Astrocyte (in vitro differentiated cells and primary cell): ENCODE data around the gene ALX1. TPM values are rescaled to one million over a fixed set of nuclear protein-coding genes. Genes with fewer than 3 reads are reported as not detected.

Experiments
- DNase-seq: peaks from one replicate; pipeline ENCODE4 v3.0.0-alpha.2; 2010; ENCODE audit warnings: low read depth
- FAIRE-seq: peaks from 2 replicates; lab custom pipeline; 2011; peaks lifted over from hg19 to GRCh38; lab: Jason Lieb, UNC
- H2AFZ ChIP-seq: 2 replicates; pipeline ENCODE4 v1.6.0; 2012; ENCODE audit warnings: low read depth, low read length, inconsistent platforms
- H3K27ac ChIP-seq: 2 replicates; pipeline ENCODE4 v1.5.1; 2011; ENCODE audit warnings: low read depth, low read length, inconsistent platforms
- H3K27me3 ChIP-seq: 2 replicates; pipeline ENCODE4 v1.6.0; 2011; ENCODE audit warnings: low read length, inconsistent platforms; ENCODE audit not compliant: insufficient read depth
- H3K36me3 ChIP-seq: 2 replicates; pipeline ENCODE4 v1.5.1; 2011; ENCODE audit warnings: low read length, inconsistent platforms; ENCODE audit not compliant: insufficient read depth
- H3K4me1 ChIP-seq: 2 replicates; pipeline ENCODE4 v1.5.1; 2011; ENCODE audit warnings: low read length, inconsistent platforms; ENCODE audit not compliant: insufficient read depth
- H3K4me2 ChIP-seq: 2 replicates; pipeline ENCODE4 v1.6.0; 2012; ENCODE audit warnings: low read length, inconsistent platforms
- H3K4me3 ChIP-seq: 2 replicates; pipeline ENCODE4 v1.5.1; 2011; ENCODE audit warnings: low read depth, mild to moderate bottlenecking, low read length, inconsistent platforms; ENCODE audit not compliant: insufficient read depth
- H3K79me2 ChIP-seq: 2 replicates; pipeline ENCODE4 v1.6.0; 2012; ENCODE audit warnings: mild to moderate bottlenecking, low read length, inconsistent platforms; ENCODE audit not compliant: insufficient read depth
- H3K9ac ChIP-seq: 2 replicates; pipeline ENCODE4 v1.6.0; 2012; ENCODE audit warnings: mild to moderate bottlenecking, low read length, inconsistent platforms
- H3K9me3 ChIP-seq: 2 replicates; pipeline ENCODE4 v1.5.1; 2012; ENCODE audit warnings: low read depth, mild to moderate bottlenecking, low read length, inconsistent platforms; ENCODE audit not compliant: insufficient read depth
- H4K20me1 ChIP-seq: 2 replicates; pipeline ENCODE4 v1.6.0; 2012; ENCODE audit warnings: low read length, inconsistent platforms; ENCODE audit not compliant: insufficient read depth
- H3K27ac Mint-ChIP-seq: one replicate; pipeline ENCODE4 v1.8.0; 2021; ENCODE audit warnings: mild to moderate bottlenecking, mixed read lengths; ENCODE audit not compliant: unreplicated experiment
- H3K27me3 Mint-ChIP-seq: one replicate; pipeline ENCODE4 v1.8.0; 2021; ENCODE audit warnings: low read depth, mixed read lengths; ENCODE audit not compliant: unreplicated experiment
- H3K36me3 Mint-ChIP-seq: one replicate; pipeline ENCODE4 v1.8.0; 2021; ENCODE audit warnings: low read depth, mixed read lengths; ENCODE audit not compliant: unreplicated experiment
- H3K4me1 Mint-ChIP-seq: one replicate; pipeline ENCODE4 v1.8.0; 2021; ENCODE audit warnings: low read depth, mixed read lengths; ENCODE audit not compliant: unreplicated experiment
- H3K4me3 Mint-ChIP-seq: one replicate; pipeline ENCODE4 v1.8.0; 2021; ENCODE audit warnings: mild to moderate bottlenecking, moderate library complexity, mixed read lengths; ENCODE audit not compliant: unreplicated experiment
- H3K9me3 Mint-ChIP-seq: one replicate; pipeline ENCODE4 v1.8.0; 2021; ENCODE audit warnings: mild to moderate bottlenecking, mixed read lengths; ENCODE audit not compliant: unreplicated experiment
- CTCF ChIP-seq: IDR thresholded peaks from 2 replicates; pipeline ENCODE4 v1.5.1; 2011; ENCODE audit warnings: low read depth, mild to moderate bottlenecking, inconsistent platforms, low read length, moderate library complexity; ENCODE audit not compliant: insufficient read depth
- EZH2 ChIP-seq: IDR thresholded peaks from 2 replicates; pipeline ENCODE4 v1.6.1; 2012; ENCODE audit warnings: mild to moderate bottlenecking, low read length, inconsistent platforms; ENCODE audit not compliant: insufficient read depth
- total RNA-seq: library from RNA; stranded (reverse); gene quantifications from 2 replicates; pipeline ENCODE4 v1.2.1, GENCODE V29; 2021

Gene ALX1
- total RNA-seq, 1 donor from 2014 or later: 1.4 TPM

GRCh38 chr12:85277900-85278597 lies 2.0 kb upstream of the ALX1 start:
- H3K4me3 Mint-ChIP-seq: no peak overlapping the region
- DNase-seq: no peak
- no peak overlapping the region for H3K4me2 ChIP-seq
- no peak for FAIRE-seq
- no peak overlapping the region for H3K9ac ChIP-seq
- H4K20me1 ChIP-seq: no peaks in the 10 kb centered on the region
- peaks cover 60% of the 10 kb centered on the region for H3K27me3 Mint-ChIP-seq
- peaks cover 2% of the 10 kb centered on the region for H3K9me3 ChIP-seq
- peak overlapping the region; percentile 53 for H3K27ac Mint-ChIP-seq
- no peaks in the 10 kb centered on the region for H3K36me3 ChIP-seq
- TF ChIP-seq EZH2 (peak; percentile 24), CTCF (no peak)
- no peaks in the 10 kb centered on the region for H3K36me3 Mint-ChIP-seq
- no peaks in the 10 kb centered on the region for H3K79me2 ChIP-seq
- H3K9me3 Mint-ChIP-seq: peaks cover 9% of the 10 kb centered on the region
- H3K27ac ChIP-seq: no peak overlapping the region
- H3K4me1 ChIP-seq: peaks cover 15% of the 10 kb centered on the region
- peaks cover 91% of the 10 kb centered on the region for H3K27me3 ChIP-seq
- no peak overlapping the region for H2AFZ ChIP-seq
- no peak overlapping the region for H3K4me3 ChIP-seq
- H3K4me1 Mint-ChIP-seq: peaks cover 5% of the 10 kb centered on the region

- H3K9ac ChIP-seq: no peak overlapping the region
- Mint-ChIP-seq H3K4me3 (peak overlapping the region; percentile 99), H3K4me1 (no peaks in the 10 kb centered on the region), H3K27me3 (peaks cover 53% of the 10 kb centered on the region), H3K27ac (peak overlapping the region; percentile 58), H3K9me3 (peaks cover 9% of the 10 kb centered on the region), H3K36me3 (no peaks in the 10 kb centered on the region)
- no peak overlapping the region for H3K27ac ChIP-seq
- TF ChIP-seq CTCF (no peak), EZH2 (no peak)
- no peaks in the 10 kb centered on the region for H3K79me2 ChIP-seq
- no peaks in the 10 kb centered on the region for H4K20me1 ChIP-seq
- DNase-seq (no peak), FAIRE-seq (no peak)
- peaks cover 15% of the 10 kb centered on the region for H3K4me1 ChIP-seq
- no peak overlapping the region for H3K4me3 ChIP-seq
- peaks cover 88% of the 10 kb centered on the region for H3K27me3 ChIP-seq
- peak overlapping the region; percentile 95 for H3K4me2 ChIP-seq
- H2AFZ ChIP-seq: peak overlapping the region; percentile 50
- H3K36me3 ChIP-seq: no peaks in the 10 kb centered on the region
- peaks cover 2% of the 10 kb centered on the region for H3K9me3 ChIP-seq
These were observed 1.2 kb upstream of the ALX1 start for GRCh38 chr12:85278598-85279448.
